Keratinocyte (primary cell): Measurements from ENCODE around the gene GOLT1A. TPM values are rescaled to one million over a fixed set of nuclear protein-coding genes. Genes with fewer than 3 reads are reported as not detected.

Source experiments
- DNase-seq: peaks from one replicate; pipeline ENCODE4 v3.0.0-alpha.2; 2011; ENCODE audit warnings: low read depth, missing footprints, low spot score
- FAIRE-seq: peaks from 2 replicates; lab custom pipeline; 2011; peaks lifted over from hg19 to GRCh38; lab: Jason Lieb, UNC
- H2AFZ ChIP-seq: 2 replicates; pipeline ENCODE4 v1.6.0; 2012; ENCODE audit warnings: low read length, control low read depth, inconsistent platforms; ENCODE audit not compliant: control insufficient read depth
- H3K27ac ChIP-seq: 2 replicates; pipeline ENCODE4 v1.5.1; 2011; ENCODE audit warnings: low read length; ENCODE audit not compliant: control insufficient read depth, insufficient read depth
- H3K27me3 ChIP-seq: 3 replicates; pipeline ENCODE4 v1.6.0; 2011; ENCODE audit warnings: low read length; ENCODE audit not compliant: control insufficient read depth, insufficient read depth; ENCODE audit errors: extremely low read depth
- H3K36me3 ChIP-seq, 2 experiments: 2 replicates in 1 of 2; 3 replicates in 1 of 2; pipeline ENCODE4 v1.5.1; 2011; ENCODE audit warnings: low read length in 2 of 2, mild to moderate bottlenecking in 1 of 2; ENCODE audit not compliant: control insufficient read depth in 2 of 2, insufficient read depth in 2 of 2; ENCODE audit errors: extremely low read depth in 1 of 2
- H3K4me1 ChIP-seq: 3 replicates; pipeline ENCODE4 v1.5.1; 2011; ENCODE audit warnings: low read length; ENCODE audit not compliant: control insufficient read depth, insufficient read depth; ENCODE audit errors: extremely low read depth
- H3K4me2 ChIP-seq: 3 replicates; pipeline ENCODE4 v1.6.0; 2011; ENCODE audit warnings: low read depth, low read length; ENCODE audit not compliant: control insufficient read depth, insufficient read depth; ENCODE audit errors: extremely low read depth
- H3K4me3 ChIP-seq, 3 experiments: fragments of 200-600 bp in 1 of 3; sonication (generic) in 1 of 3; 2 replicates in 2 of 3; 3 replicates in 1 of 3; pipeline ENCODE4 v1.5.1; 2011 to 2016; ENCODE audit warnings: low read length in 3 of 3, mild to moderate bottlenecking in 3 of 3, control low read depth in 2 of 3, inconsistent platforms in 1 of 3, low read depth in 1 of 3, mixed read lengths in 1 of 3, mixed run types in 1 of 3, moderate library complexity in 1 of 3; ENCODE audit not compliant: control insufficient read depth in 2 of 3, insufficient read depth in 2 of 3; ENCODE audit errors: extremely low read depth in 1 of 3
- H3K79me2 ChIP-seq: 2 replicates; pipeline ENCODE4 v1.6.0; 2012; ENCODE audit warnings: low read length; ENCODE audit not compliant: control insufficient read depth, insufficient read depth
- H3K9ac ChIP-seq: 3 replicates; pipeline ENCODE4 v1.6.0; 2011; ENCODE audit warnings: low read length; ENCODE audit not compliant: control insufficient read depth, insufficient read depth; ENCODE audit errors: extremely low read depth
- H3K9me1 ChIP-seq: 3 replicates; pipeline ENCODE4 v1.6.0; 2011; ENCODE audit warnings: low read length; ENCODE audit not compliant: control insufficient read depth, insufficient read depth; ENCODE audit errors: extremely low read depth
- H3K9me3 ChIP-seq: 2 replicates; pipeline ENCODE4 v1.5.1; 2012; ENCODE audit warnings: low read depth, low read length; ENCODE audit not compliant: control insufficient read depth
- H4K20me1 ChIP-seq: 3 replicates; pipeline ENCODE4 v1.6.0; 2011; ENCODE audit warnings: low read length; ENCODE audit not compliant: control insufficient read depth, insufficient read depth; ENCODE audit errors: extremely low read depth
- EZH2 ChIP-seq: IDR thresholded peaks from one replicate; pipeline ENCODE4 v1.6.1; 2012; ENCODE audit warnings: inconsistent platforms, mild to moderate bottlenecking, low read length, moderate library complexity
- dilution Hi-C: fragments of 300-500 bp; cut with MboI; formaldehyde crosslinking; loops from one replicate; pipeline ENCODE4 v1.7.0; 2020; ENCODE audit warnings: low sequenced_read_pairs; ENCODE audit not compliant: extremely low pct_ligation_motif_present
- polyA plus RNA-seq, 5 experiments: library from polyadenylated mRNA; depleted of rRNA in 3 of 5; stranded (reverse) in 3 of 5; stranded (forward) in 1 of 5; unstranded in 1 of 5; fragments of >200 nt; gene quantifications; 1 replicate in 1 of 5; 2 replicates in 3 of 5; 3 replicates in 1 of 5; pipeline versions ENCODE4 v1.2.1 to v1.2.3, GENCODE V29; 2011 to 2012; ENCODE audit warnings: missing spikeins in 2 of 5, low read depth in 1 of 5, low replicate concordance in 1 of 5
- TF ChIP-seq, protein P1 (sequence below), 3 experiments: IDR thresholded peaks in 1 of 3; conservative IDR thresholded peaks in 1 of 3; optimal IDR thresholded peaks in 1 of 3; 2 replicates in 2 of 3; 3 replicates in 1 of 3; pipeline versions ENCODE3 to v1.5.1; 2011; ENCODE audit warnings: low read length in 3 of 3, mild to moderate bottlenecking in 3 of 3, moderate library complexity in 2 of 3, control low read depth in 1 of 3, inconsistent platforms in 1 of 3; ENCODE audit not compliant: insufficient read depth in 2 of 3; ENCODE audit errors: extremely low read depth in 1 of 3

GOLT1A gene
- polyA plus RNA-seq, 1 donor (not counting 4 experiments of a cell fraction or from before 2014, with no cell fraction given), result 0.46 TPM

DNA sequence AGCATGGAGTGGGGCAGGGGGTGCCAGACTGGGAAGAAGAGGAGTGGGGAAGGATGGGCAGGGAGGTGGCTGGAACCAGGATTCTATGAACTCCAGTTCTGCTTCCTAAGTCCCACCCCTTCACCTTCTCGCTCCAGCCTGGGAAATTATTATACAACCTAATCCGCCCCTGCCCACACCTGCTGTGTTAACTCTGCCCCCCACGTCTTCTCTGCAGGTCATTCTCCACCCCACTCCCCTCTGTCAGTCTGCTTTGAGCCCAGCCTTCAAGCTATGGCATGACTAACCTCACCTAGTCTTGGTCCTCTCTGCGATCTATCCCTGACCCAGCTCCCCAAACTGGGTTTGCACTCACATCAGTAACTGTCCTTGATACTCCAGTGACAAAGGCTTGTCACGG, 46.0 kb upstream of the GOLT1A start:
- Histone ChIP-seq H3K27me3 (no peaks in the 10 kb centered on the region), H3K27ac (no peak overlapping the region), H3K36me3 (peaks cover 0 to 6% of the 10 kb centered on the region in 2 experiments), H3K9ac (no peak overlapping the region), H3K79me2 (no peaks in the 10 kb centered on the region), H3K4me2 (no peak overlapping the region), H3K4me3 (no peak overlapping the region), H3K9me3 (no peaks in the 10 kb centered on the region), H3K9me1 (no peaks in the 10 kb centered on the region), H2AFZ (no peak overlapping the region), H3K4me1 (no peaks in the 10 kb centered on the region), H4K20me1 (no peaks in the 10 kb centered on the region)
- FAIRE-seq, result no peak
- TF ChIP-seq, protein P1, sequence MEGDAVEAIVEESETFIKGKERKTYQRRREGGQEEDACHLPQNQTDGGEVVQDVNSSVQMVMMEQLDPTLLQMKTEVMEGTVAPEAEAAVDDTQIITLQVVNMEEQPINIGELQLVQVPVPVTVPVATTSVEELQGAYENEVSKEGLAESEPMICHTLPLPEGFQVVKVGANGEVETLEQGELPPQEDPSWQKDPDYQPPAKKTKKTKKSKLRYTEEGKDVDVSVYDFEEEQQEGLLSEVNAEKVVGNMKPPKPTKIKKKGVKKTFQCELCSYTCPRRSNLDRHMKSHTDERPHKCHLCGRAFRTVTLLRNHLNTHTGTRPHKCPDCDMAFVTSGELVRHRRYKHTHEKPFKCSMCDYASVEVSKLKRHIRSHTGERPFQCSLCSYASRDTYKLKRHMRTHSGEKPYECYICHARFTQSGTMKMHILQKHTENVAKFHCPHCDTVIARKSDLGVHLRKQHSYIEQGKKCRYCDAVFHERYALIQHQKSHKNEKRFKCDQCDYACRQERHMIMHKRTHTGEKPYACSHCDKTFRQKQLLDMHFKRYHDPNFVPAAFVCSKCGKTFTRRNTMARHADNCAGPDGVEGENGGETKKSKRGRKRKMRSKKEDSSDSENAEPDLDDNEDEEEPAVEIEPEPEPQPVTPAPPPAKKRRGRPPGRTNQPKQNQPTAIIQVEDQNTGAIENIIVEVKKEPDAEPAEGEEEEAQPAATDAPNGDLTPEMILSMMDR (optimal IDR thresholded peaks at IDR 0.05 in 1 of 3, IDR thresholded peaks at IDR 0.05 in 1 of 3, conservative IDR thresholded peaks at IDR 0.05 in 1 of 3; ENCODE audit: extremely low read depth in 1 of 3, insufficient read depth in 2 of 3, low read length in 3 of 3), result no peak
- no peak for TF ChIP-seq EZH2
- no peak for DNase-seq
- dilution Hi-C loops, result no loop called here

DNA sequence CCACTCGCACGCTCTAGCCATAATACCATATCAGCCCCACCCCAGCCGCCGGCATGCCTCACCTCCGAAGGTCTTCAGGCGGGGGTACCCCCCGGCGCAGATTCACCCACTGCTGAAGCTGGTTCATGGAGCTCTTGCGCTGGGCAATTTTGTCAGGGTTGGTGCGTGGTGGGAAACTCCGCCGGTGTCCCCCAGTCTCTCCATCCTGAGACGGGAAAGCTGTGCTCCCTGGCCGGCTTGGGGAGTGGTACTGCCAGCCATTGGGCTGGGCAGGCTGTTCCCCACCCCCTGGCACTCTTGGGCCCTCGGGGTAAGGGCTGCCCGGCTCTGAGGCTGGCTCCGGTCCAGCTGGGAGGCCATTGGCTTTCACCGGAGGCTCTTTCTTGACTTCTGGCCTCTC, 45.4 kb upstream of the GOLT1A start:
- Histone ChIP-seq H2AFZ (no peak overlapping the region), H3K4me1 (no peaks in the 10 kb centered on the region), H3K27ac (no peak overlapping the region), H3K27me3 (no peaks in the 10 kb centered on the region), H3K9ac (no peak overlapping the region), H3K4me2 (no peak overlapping the region), H3K79me2 (no peaks in the 10 kb centered on the region), H3K9me1 (no peaks in the 10 kb centered on the region), H4K20me1 (no peaks in the 10 kb centered on the region), H3K36me3 (peaks cover 0 to 4% of the 10 kb centered on the region in 2 experiments), H3K4me3 (no peak overlapping the region), H3K9me3 (no peaks in the 10 kb centered on the region)
- dilution Hi-C loops, result no loop called here
- no peak for DNase-seq
- TF ChIP-seq, protein P1 (optimal IDR thresholded peaks at IDR 0.05 in 1 of 3, IDR thresholded peaks at IDR 0.05 in 1 of 3, conservative IDR thresholded peaks at IDR 0.05 in 1 of 3; ENCODE audit: extremely low read depth in 1 of 3, insufficient read depth in 2 of 3, low read length in 3 of 3), result no peak
- TF ChIP-seq EZH2, result no peak
- FAIRE-seq, result no peak
